ENCODE data around the gene ACSL3. TPM values are rescaled to one million over a fixed set of nuclear protein-coding genes. Genes with fewer than 3 reads are reported as not detected.

Gene ACSL3
- total RNA-seq, 1 experiment from 2014 or later, result 85.2 TPM

- no peak for DNase-seq (ENCODE audit: low read depth, low spot score)
- ATAC-seq, result no peak
- CTCF ChIA-PET, result interaction anchor here (0.7 kb wide), 2 partner anchors 9 to 22 kb away, joined by 3 to 5 read pairs; no protein-coding TSS in a partner anchor
These were observed 89.9 kb downstream of the ACSL3 start for GRCh38 chr2:222950638-222951285.

DNA sequence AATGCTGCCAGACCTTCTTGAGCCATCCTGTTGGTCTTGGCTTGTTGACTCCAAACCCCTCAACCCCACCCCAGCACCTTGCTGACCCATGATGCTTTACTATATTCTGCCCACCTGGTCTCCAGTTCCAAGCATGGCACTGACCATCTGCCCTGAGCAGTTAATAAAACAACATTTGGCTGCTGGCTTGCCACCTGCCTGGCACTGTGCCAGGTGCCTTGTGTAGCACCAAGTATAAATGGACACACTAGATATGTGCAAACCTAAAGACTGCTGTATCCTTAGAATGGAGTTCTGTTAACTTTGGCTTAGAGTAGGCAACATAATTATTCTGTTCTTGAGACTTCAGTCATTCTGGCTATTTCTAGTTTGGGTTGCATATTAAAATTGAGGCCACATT lies 91.4 kb downstream of the ACSL3 start:
- TF ChIP-seq TCF7L2 (IDR thresholded peaks at IDR 0.05; ENCODE audit: low read depth, low read length) (no peak), SIN3A (IDR thresholded peaks at IDR 0.05; ENCODE audit: borderline replicate concordance, insufficient read depth, low read depth, low read length) (no peak), POLR2AphosphoS5 (IDR thresholded peaks at IDR 0.05; ENCODE audit: low read depth, low read length) (no peak)
- TF ChIP-seq, protein P1, sequence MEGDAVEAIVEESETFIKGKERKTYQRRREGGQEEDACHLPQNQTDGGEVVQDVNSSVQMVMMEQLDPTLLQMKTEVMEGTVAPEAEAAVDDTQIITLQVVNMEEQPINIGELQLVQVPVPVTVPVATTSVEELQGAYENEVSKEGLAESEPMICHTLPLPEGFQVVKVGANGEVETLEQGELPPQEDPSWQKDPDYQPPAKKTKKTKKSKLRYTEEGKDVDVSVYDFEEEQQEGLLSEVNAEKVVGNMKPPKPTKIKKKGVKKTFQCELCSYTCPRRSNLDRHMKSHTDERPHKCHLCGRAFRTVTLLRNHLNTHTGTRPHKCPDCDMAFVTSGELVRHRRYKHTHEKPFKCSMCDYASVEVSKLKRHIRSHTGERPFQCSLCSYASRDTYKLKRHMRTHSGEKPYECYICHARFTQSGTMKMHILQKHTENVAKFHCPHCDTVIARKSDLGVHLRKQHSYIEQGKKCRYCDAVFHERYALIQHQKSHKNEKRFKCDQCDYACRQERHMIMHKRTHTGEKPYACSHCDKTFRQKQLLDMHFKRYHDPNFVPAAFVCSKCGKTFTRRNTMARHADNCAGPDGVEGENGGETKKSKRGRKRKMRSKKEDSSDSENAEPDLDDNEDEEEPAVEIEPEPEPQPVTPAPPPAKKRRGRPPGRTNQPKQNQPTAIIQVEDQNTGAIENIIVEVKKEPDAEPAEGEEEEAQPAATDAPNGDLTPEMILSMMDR (IDR thresholded peaks at IDR 0.05), result no peak
- TF ChIP-seq, protein P2, sequence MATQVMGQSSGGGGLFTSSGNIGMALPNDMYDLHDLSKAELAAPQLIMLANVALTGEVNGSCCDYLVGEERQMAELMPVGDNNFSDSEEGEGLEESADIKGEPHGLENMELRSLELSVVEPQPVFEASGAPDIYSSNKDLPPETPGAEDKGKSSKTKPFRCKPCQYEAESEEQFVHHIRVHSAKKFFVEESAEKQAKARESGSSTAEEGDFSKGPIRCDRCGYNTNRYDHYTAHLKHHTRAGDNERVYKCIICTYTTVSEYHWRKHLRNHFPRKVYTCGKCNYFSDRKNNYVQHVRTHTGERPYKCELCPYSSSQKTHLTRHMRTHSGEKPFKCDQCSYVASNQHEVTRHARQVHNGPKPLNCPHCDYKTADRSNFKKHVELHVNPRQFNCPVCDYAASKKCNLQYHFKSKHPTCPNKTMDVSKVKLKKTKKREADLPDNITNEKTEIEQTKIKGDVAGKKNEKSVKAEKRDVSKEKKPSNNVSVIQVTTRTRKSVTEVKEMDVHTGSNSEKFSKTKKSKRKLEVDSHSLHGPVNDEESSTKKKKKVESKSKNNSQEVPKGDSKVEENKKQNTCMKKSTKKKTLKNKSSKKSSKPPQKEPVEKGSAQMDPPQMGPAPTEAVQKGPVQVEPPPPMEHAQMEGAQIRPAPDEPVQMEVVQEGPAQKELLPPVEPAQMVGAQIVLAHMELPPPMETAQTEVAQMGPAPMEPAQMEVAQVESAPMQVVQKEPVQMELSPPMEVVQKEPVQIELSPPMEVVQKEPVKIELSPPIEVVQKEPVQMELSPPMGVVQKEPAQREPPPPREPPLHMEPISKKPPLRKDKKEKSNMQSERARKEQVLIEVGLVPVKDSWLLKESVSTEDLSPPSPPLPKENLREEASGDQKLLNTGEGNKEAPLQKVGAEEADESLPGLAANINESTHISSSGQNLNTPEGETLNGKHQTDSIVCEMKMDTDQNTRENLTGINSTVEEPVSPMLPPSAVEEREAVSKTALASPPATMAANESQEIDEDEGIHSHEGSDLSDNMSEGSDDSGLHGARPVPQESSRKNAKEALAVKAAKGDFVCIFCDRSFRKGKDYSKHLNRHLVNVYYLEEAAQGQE (IDR thresholded peaks at IDR 0.05; ENCODE audit: insufficient read depth in 1 of 2, low read depth in 2 of 2, low read length in 1 of 2), result no peak
- intact Hi-C loops (cut with micrococcal nuclease; ENCODE audit: unreplicated experiment) (no loop called here), in situ Hi-C loops (cut with HindIII; ENCODE audit: low pct_unique_long_range_greater_than_20kb, low sequenced_read_pairs) (no loop called here)
- Histone ChIP-seq H3K9me3 (ENCODE audit: control insufficient read depth, insufficient read depth, low read depth, low read length) (no peaks in the 10 kb centered on the region), H3K27me3 (ENCODE audit: control insufficient read depth, insufficient read depth, low read length) (no peaks in the 10 kb centered on the region), H3K4me3 (ENCODE audit: low read depth in 2 of 2, low read length in 2 of 2) (no peak overlapping the region), H3K36me3 (ENCODE audit: control insufficient read depth, insufficient read depth, low read length) (no peaks in the 10 kb centered on the region), H3K27ac (ENCODE audit: low read length) (no peak overlapping the region), H3K4me1 (ENCODE audit: control insufficient read depth, insufficient read depth, low read length) (no peaks in the 10 kb centered on the region)
- no TSS peak for BruUV-seq (replicated peaks)
- CTCF ChIA-PET, result no interaction called here
- POLR2A ChIA-PET, result no interaction called here
- DNase-seq (ENCODE audit: low read depth, low spot score) (no peak), ATAC-seq (no peak)

More at GRCh38 chr2:222950638-222951285, 89.9 kb downstream of the ACSL3 start:
- H3K4me1 ChIP-seq (ENCODE audit: control insufficient read depth, insufficient read depth, low read length), result no peaks in the 10 kb centered on the region
- POLR2A ChIA-PET, result no interaction called here
- TF ChIP-seq, protein P1 (IDR thresholded peaks at IDR 0.05), result no peak
- no peak overlapping the region for H3K27ac ChIP-seq (ENCODE audit: low read length)
- intact Hi-C loops (cut with micrococcal nuclease; ENCODE audit: unreplicated experiment), result no loop called here
- BruUV-seq (replicated peaks), result no TSS peak
- no peaks in the 10 kb centered on the region for H3K36me3 ChIP-seq (ENCODE audit: control insufficient read depth, insufficient read depth, low read length)
- no peak overlapping the region for H3K4me3 ChIP-seq (ENCODE audit: low read depth in 2 of 2, low read length in 2 of 2)
- no peaks in the 10 kb centered on the region for H3K9me3 ChIP-seq (ENCODE audit: control insufficient read depth, insufficient read depth, low read depth, low read length)
- no peaks in the 10 kb centered on the region for H3K27me3 ChIP-seq (ENCODE audit: control insufficient read depth, insufficient read depth, low read length)
- in situ Hi-C loops (cut with HindIII; ENCODE audit: low pct_unique_long_range_greater_than_20kb, low sequenced_read_pairs), result no loop called here

All from Panc1 (cell line).